HL-60 (cell line): ENCODE results near the gene KRTAP13-4.

Experiments
- DNase-seq, 2 experiments: peaks; one replicate each; pipeline ENCODE4 v3.0.0-alpha.2; 2010 to 2020; ENCODE audit warnings: low read depth in 1 of 2, low spot score in 1 of 2
- H3K27ac ChIP-seq: fragments of 250-450 bp; sonication (Bioruptor Pico); replicated peaks from 2 replicates; pipeline ENCODE4 v1.5.1; 2020; ENCODE audit warnings: mild to moderate bottlenecking, moderate library complexity
- H3K27me3 ChIP-seq: fragments of 250-450 bp; sonication (Bioruptor Pico); 2 replicates; pipeline ENCODE4 v1.5.1; 2021; ENCODE audit warnings: mild to moderate bottlenecking, moderate library complexity; ENCODE audit not compliant: insufficient read depth, poor library complexity, severe bottlenecking
- H3K4me3 ChIP-seq: replicated peaks from 2 replicates; pipeline ENCODE4 v1.5.1; 2011; ENCODE audit warnings: mild to moderate bottlenecking, control low read depth, low read length; ENCODE audit not compliant: insufficient read depth
- GABPA ChIP-seq: IDR thresholded peaks from 2 replicates; pipeline ENCODE4 v1.6.1; 2012; ENCODE audit warnings: low read depth
- POLR2AphosphoS5 ChIP-seq: IDR thresholded peaks from 2 replicates; pipeline ENCODE4 v1.6.1; 2012; ENCODE audit warnings: low read depth
- SPI1 ChIP-seq: IDR thresholded peaks from 2 replicates; pipeline ENCODE4 v1.6.1; 2012; ENCODE audit warnings: low read depth, mild to moderate bottlenecking, borderline replicate concordance
- TF ChIP-seq, protein P1 (sequence below): IDR thresholded peaks from one replicate; pipeline ENCODE4 v1.5.1; 2011; ENCODE audit warnings: low read length, control low read depth, inconsistent platforms; ENCODE audit not compliant: insufficient read depth
- TF ChIP-seq, protein P2 (sequence below): IDR thresholded peaks from 2 replicates; pipeline ENCODE4 v1.6.1; 2012; ENCODE audit warnings: low read depth; ENCODE audit not compliant: insufficient replicate concordance

Gene KRTAP13-4

DNA sequence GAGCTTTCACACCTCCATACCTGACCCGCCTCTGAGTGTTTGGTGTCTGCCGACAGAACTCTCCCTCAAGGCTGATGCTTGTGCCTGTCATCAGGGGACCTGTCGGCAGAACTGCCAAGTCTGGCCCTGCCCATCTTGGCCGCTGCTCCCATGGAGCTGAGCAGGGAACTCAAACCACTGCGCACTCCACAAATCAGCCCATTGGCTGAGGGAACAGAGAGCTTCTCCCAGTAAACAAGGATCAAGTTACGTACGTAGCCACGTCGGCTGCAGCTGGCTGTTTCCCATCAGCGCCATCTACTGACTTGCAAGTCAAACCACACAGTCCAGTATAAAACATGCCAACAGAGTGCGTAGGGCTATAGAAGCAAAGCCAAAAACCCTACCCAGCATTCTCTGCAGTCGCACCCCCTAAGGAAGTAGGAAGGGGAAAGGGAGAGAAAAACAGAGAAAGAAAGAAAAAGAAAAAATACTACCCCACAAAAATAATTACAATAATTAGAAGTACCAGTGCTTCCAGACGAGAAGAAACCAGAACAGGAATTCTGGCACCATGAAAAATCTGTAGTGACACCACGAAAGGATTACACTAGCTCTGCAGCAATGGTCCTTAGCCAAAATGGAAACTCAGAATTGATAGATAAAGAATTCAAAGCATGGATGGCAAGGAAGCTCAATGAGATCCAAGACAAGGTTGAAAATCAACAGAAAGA lies 21.1 kb upstream of the KRTAP13-4 start:
- Histone ChIP-seq H3K27ac (no peak overlapping the region), H3K4me3 (no peak overlapping the region), H3K27me3 (no peaks in the 10 kb centered on the region)
- peak; percentile 15 to 60 for DNase-seq
- TF ChIP-seq GABPA (no peak), SPI1 (no peak), POLR2AphosphoS5 (no peak)
- TF ChIP-seq, protein P1, sequence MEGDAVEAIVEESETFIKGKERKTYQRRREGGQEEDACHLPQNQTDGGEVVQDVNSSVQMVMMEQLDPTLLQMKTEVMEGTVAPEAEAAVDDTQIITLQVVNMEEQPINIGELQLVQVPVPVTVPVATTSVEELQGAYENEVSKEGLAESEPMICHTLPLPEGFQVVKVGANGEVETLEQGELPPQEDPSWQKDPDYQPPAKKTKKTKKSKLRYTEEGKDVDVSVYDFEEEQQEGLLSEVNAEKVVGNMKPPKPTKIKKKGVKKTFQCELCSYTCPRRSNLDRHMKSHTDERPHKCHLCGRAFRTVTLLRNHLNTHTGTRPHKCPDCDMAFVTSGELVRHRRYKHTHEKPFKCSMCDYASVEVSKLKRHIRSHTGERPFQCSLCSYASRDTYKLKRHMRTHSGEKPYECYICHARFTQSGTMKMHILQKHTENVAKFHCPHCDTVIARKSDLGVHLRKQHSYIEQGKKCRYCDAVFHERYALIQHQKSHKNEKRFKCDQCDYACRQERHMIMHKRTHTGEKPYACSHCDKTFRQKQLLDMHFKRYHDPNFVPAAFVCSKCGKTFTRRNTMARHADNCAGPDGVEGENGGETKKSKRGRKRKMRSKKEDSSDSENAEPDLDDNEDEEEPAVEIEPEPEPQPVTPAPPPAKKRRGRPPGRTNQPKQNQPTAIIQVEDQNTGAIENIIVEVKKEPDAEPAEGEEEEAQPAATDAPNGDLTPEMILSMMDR, result peak; percentile 44
- TF ChIP-seq, protein P2, sequence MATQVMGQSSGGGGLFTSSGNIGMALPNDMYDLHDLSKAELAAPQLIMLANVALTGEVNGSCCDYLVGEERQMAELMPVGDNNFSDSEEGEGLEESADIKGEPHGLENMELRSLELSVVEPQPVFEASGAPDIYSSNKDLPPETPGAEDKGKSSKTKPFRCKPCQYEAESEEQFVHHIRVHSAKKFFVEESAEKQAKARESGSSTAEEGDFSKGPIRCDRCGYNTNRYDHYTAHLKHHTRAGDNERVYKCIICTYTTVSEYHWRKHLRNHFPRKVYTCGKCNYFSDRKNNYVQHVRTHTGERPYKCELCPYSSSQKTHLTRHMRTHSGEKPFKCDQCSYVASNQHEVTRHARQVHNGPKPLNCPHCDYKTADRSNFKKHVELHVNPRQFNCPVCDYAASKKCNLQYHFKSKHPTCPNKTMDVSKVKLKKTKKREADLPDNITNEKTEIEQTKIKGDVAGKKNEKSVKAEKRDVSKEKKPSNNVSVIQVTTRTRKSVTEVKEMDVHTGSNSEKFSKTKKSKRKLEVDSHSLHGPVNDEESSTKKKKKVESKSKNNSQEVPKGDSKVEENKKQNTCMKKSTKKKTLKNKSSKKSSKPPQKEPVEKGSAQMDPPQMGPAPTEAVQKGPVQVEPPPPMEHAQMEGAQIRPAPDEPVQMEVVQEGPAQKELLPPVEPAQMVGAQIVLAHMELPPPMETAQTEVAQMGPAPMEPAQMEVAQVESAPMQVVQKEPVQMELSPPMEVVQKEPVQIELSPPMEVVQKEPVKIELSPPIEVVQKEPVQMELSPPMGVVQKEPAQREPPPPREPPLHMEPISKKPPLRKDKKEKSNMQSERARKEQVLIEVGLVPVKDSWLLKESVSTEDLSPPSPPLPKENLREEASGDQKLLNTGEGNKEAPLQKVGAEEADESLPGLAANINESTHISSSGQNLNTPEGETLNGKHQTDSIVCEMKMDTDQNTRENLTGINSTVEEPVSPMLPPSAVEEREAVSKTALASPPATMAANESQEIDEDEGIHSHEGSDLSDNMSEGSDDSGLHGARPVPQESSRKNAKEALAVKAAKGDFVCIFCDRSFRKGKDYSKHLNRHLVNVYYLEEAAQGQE, result no peak

DNA sequence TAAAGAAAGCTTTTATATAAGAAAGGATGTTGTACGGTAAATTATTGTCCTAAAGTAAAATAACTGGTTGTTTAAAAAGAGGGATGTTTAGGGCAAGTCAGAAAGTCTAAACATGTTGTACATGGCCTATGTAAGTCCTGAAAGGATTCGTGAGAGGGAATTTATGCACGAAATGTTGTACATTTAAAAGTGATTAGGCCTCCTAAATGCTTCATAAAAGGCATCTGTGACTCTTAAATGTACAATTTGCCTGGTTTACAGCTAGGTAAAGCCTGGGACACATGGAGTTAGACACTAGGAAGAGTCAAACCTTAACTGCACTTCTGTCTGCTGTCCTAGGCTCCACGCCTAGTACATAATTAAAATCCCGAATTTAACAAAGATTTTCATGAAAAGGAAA lies 14.0 kb upstream of the KRTAP13-4 start:
- Histone ChIP-seq H3K27me3 (no peaks in the 10 kb centered on the region), H3K4me3 (no peak overlapping the region), H3K27ac (no peak overlapping the region)
- no peak for DNase-seq
- TF ChIP-seq SPI1, result no peak
- TF ChIP-seq, protein P2, result no peak
- no peak for TF ChIP-seq GABPA
- TF ChIP-seq POLR2AphosphoS5, result no peak
- TF ChIP-seq, protein P1, result no peak

DNA sequence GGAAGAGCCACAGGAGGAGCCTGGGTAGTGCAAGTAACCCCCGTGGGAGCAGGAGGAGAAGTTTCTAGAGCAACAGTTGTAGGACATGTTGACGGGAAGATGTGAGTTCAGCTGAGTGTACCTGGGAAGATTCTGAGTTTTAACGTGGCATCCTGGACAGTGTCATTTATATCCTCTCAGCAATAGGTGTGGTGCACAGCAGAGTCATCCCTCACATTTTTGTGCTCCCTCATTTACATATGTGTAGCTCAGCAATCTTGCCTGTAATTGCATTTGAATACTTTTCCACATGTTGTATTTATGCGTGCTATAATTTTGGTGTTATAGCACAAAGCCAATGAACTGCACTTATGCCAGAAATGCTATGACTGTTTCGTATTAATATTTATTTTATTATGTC lies 4.2 kb upstream of the KRTAP13-4 start, which contains the start of gene KRTAP13-3:
KRTAP13-3 (minus strand) TSS at position 101 of the 400 bp plus-strand sequence; CDS start at position 87, 14 bp downstream.
- no peak within 1 kb of the TSS for H3K27ac ChIP-seq
- TF ChIP-seq, protein P1, result no peak
- DNase-seq, result no peak
- no peak within 1 kb of the TSS for H3K4me3 ChIP-seq
- no peaks in the 10 kb centered on the region for H3K27me3 ChIP-seq

DNA sequence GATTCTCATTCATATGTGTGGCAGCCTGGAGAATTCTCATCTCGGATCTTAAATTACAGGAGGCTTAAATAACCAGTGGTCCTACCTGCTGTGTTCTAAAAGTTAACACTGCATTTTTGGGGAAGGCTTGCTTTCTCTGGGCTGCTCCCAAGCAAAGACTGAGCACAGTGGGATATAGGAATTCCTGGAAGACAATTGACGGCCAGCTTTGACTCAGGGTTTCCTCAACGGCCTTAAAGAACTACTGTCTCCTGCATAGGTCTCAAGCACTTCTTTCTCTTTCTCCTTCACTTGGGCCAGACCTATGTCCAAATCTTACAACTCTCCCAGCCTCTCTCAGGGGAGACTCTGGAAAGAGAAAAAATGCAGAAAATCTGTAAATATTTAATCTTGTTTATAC lies 3.3 kb upstream of the KRTAP13-4 start:
- Histone ChIP-seq H3K4me3 (no peak overlapping the region), H3K27ac (no peak overlapping the region), H3K27me3 (no peaks in the 10 kb centered on the region)
- TF ChIP-seq GABPA (no peak), SPI1 (no peak), POLR2AphosphoS5 (no peak)
- TF ChIP-seq, protein P2, result no peak
- TF ChIP-seq, protein P1, result no peak
- DNase-seq, result no peak
